ENCODE measurements around the gene C1orf21.

Gene C1orf21

DNA sequence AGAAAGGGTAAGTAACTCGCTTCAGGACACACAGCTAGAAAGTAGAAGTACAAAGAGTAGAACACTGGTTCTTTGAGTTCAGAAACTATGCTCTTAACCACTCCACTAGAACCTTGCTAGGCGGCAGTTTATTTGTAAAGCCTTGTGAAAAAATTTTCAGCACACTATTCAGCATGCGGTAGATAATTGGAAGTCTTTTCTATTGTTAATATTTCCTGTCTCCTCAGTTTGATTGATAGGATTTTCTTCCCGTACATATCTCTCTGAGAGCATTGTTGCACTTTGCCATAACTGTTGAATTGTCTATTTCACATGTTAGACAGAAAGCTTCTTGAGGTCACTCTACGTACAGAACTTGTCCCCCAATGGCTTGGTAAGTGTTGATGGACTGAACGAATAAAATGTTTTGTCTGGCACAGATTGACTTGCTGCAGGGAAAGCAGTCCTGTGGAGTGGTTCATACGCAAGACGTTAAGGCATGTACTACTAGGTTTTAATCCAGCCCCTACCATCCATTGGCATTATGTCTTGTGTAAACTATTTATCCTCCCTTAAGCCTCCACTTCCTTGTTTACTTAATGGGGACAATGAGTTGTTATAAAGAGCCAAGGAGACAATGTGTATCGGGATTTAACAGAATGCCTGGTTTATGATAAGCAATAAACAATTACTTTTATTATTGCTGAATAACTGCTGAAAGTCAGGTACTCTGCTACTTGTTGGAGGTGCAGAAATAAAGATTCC lies 35.8 kb downstream of the C1orf21 start:
- H3K36me3 ChIP-seq (ENCODE audit: control insufficient read depth in 2 of 2, insufficient read depth in 2 of 2, low read length in 2 of 2), result no peaks in the 10 kb centered on the region
- no peak overlapping the region for H3K4me3 ChIP-seq (ENCODE audit: low read length in 2 of 2)
- no peaks in the 10 kb centered on the region for H3K27me3 ChIP-seq (ENCODE audit: control insufficient read depth in 2 of 2, insufficient read depth in 2 of 2, low read length in 2 of 2)
- H3K9me3 ChIP-seq (ENCODE audit: control insufficient read depth in 2 of 2, low read length in 2 of 2), result no peaks in the 10 kb centered on the region
- H3K4me1 ChIP-seq (ENCODE audit: control insufficient read depth in 2 of 2, insufficient read depth in 2 of 2, low read length in 2 of 2), result peaks cover 36 to 65% of the 10 kb centered on the region in 2 donors
- H3K27ac ChIP-seq (ENCODE audit: low read depth in 2 of 2, low read length in 2 of 2), result peak overlapping the region; percentile 44 to 54
- no peak overlapping the region for H3K9ac ChIP-seq (ENCODE audit: low read depth in 1 of 2, low read length in 2 of 2)

- H3K27me3 ChIP-seq (ENCODE audit: control insufficient read depth in 2 of 2, insufficient read depth in 2 of 2, low read length in 2 of 2), result no peaks in the 10 kb centered on the region
- no peaks in the 10 kb centered on the region for H3K9me3 ChIP-seq (ENCODE audit: control insufficient read depth in 2 of 2, low read length in 2 of 2)
- peaks cover 36 to 65% of the 10 kb centered on the region in 2 donors for H3K4me1 ChIP-seq (ENCODE audit: control insufficient read depth in 2 of 2, insufficient read depth in 2 of 2, low read length in 2 of 2)
- no peaks in the 10 kb centered on the region for H3K36me3 ChIP-seq (ENCODE audit: control insufficient read depth in 2 of 2, insufficient read depth in 2 of 2, low read length in 2 of 2)
- no peak overlapping the region for H3K9ac ChIP-seq (ENCODE audit: low read depth in 1 of 2, low read length in 2 of 2)
- H3K4me3 ChIP-seq (ENCODE audit: low read length in 2 of 2), result no peak overlapping the region
- H3K27ac ChIP-seq (ENCODE audit: low read depth in 2 of 2, low read length in 2 of 2), result no peak overlapping the region
Measured at GRCh38 chr1:184423649-184424048, 36.8 kb downstream of the C1orf21 start.

- Histone ChIP-seq H3K27ac (ENCODE audit: low read depth in 2 of 2, low read length in 2 of 2) (peak overlapping the region in 1 of 2 donors; percentile 20), H3K27me3 (ENCODE audit: control insufficient read depth in 2 of 2, insufficient read depth in 2 of 2, low read length in 2 of 2) (no peaks in the 10 kb centered on the region), H3K4me3 (ENCODE audit: low read length in 2 of 2) (no peak overlapping the region), H3K9me3 (ENCODE audit: control insufficient read depth in 2 of 2, low read length in 2 of 2) (no peaks in the 10 kb centered on the region), H3K9ac (ENCODE audit: low read depth in 1 of 2, low read length in 2 of 2) (no peak overlapping the region), H3K36me3 (ENCODE audit: control insufficient read depth in 2 of 2, insufficient read depth in 2 of 2, low read length in 2 of 2) (no peaks in the 10 kb centered on the region), H3K4me1 (ENCODE audit: control insufficient read depth in 2 of 2, insufficient read depth in 2 of 2, low read length in 2 of 2) (peaks cover 36 to 65% of the 10 kb centered on the region in 2 donors)
Measured at GRCh38 chr1:184424157-184424556, 37.3 kb downstream of the C1orf21 start.

- Histone ChIP-seq H3K9me3 (ENCODE audit: control insufficient read depth in 2 of 2, low read length in 2 of 2) (no peaks in the 10 kb centered on the region), H3K4me3 (ENCODE audit: low read length in 2 of 2) (no peak overlapping the region), H3K9ac (ENCODE audit: low read depth in 1 of 2, low read length in 2 of 2) (no peak overlapping the region), H3K36me3 (ENCODE audit: control insufficient read depth in 2 of 2, insufficient read depth in 2 of 2, low read length in 2 of 2) (no peaks in the 10 kb centered on the region), H3K27me3 (ENCODE audit: control insufficient read depth in 2 of 2, insufficient read depth in 2 of 2, low read length in 2 of 2) (no peaks in the 10 kb centered on the region), H3K4me1 (ENCODE audit: control insufficient read depth in 2 of 2, insufficient read depth in 2 of 2, low read length in 2 of 2) (peaks cover 31 to 60% of the 10 kb centered on the region in 2 donors), H3K27ac (ENCODE audit: low read depth in 2 of 2, low read length in 2 of 2) (peak overlapping the region; percentile 68 to 71)
Measured at GRCh38 chr1:184424945-184425344, 38.1 kb downstream of the C1orf21 start.

GRCh38 chr1:184425449-184426277 lies 38.8 kb downstream of the C1orf21 start:
- Histone ChIP-seq H3K36me3 (ENCODE audit: control insufficient read depth in 2 of 2, insufficient read depth in 2 of 2, low read length in 2 of 2) (no peaks in the 10 kb centered on the region), H3K27me3 (ENCODE audit: control insufficient read depth in 2 of 2, insufficient read depth in 2 of 2, low read length in 2 of 2) (no peaks in the 10 kb centered on the region), H3K4me1 (ENCODE audit: control insufficient read depth in 2 of 2, insufficient read depth in 2 of 2, low read length in 2 of 2) (peaks cover 31 to 57% of the 10 kb centered on the region in 2 donors), H3K27ac (ENCODE audit: low read depth in 2 of 2, low read length in 2 of 2) (peak overlapping the region; percentile 68 to 71), H3K9me3 (ENCODE audit: control insufficient read depth in 2 of 2, low read length in 2 of 2) (no peaks in the 10 kb centered on the region), H3K9ac (ENCODE audit: low read depth in 1 of 2, low read length in 2 of 2) (no peak overlapping the region), H3K4me3 (ENCODE audit: low read length in 2 of 2) (peak overlapping the region in 1 of 2 donors; percentile 41)

DNA sequence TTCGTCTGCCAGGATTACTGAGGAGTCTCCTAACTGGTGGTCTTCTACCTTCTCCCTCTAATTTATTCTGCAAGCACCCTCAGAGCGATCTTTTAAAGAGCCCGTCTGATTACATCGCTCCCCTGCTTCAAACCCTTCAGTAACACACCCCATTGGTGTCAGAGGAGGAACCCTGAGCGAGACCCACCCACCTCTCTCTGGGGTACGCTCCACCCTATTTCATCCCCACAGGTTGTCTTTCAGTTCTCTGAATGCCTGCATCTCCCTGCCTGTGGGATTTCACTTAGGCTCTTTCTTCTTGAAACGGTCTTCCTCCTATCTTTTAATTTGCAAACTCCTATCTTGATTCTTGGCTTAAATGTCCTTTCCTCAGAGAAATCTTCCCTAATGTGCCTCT lies 39.4 kb downstream of the C1orf21 start:
- H3K27ac ChIP-seq (ENCODE audit: low read depth in 2 of 2, low read length in 2 of 2), result peak overlapping the region in 1 of 2 donors; percentile 61
- H3K27me3 ChIP-seq (ENCODE audit: control insufficient read depth in 2 of 2, insufficient read depth in 2 of 2, low read length in 2 of 2), result no peaks in the 10 kb centered on the region
- no peaks in the 10 kb centered on the region for H3K36me3 ChIP-seq (ENCODE audit: control insufficient read depth in 2 of 2, insufficient read depth in 2 of 2, low read length in 2 of 2)
- no peaks in the 10 kb centered on the region for H3K9me3 ChIP-seq (ENCODE audit: control insufficient read depth in 2 of 2, low read length in 2 of 2)
- peak overlapping the region in 1 of 2 donors; percentile 41 for H3K4me3 ChIP-seq (ENCODE audit: low read length in 2 of 2)
- H3K4me1 ChIP-seq (ENCODE audit: control insufficient read depth in 2 of 2, insufficient read depth in 2 of 2, low read length in 2 of 2), result peaks cover 31 to 52% of the 10 kb centered on the region in 2 donors
- H3K9ac ChIP-seq (ENCODE audit: low read depth in 1 of 2, low read length in 2 of 2), result no peak overlapping the region

GRCh38 chr1:184427722-184428121 lies 40.9 kb downstream of the C1orf21 start:
- Histone ChIP-seq H3K4me1 (ENCODE audit: control insufficient read depth in 2 of 2, insufficient read depth in 2 of 2, low read length in 2 of 2) (peaks cover 21 to 42% of the 10 kb centered on the region in 2 donors), H3K27ac (ENCODE audit: low read depth in 2 of 2, low read length in 2 of 2) (no peak overlapping the region), H3K9ac (ENCODE audit: low read depth in 1 of 2, low read length in 2 of 2) (no peak overlapping the region), H3K27me3 (ENCODE audit: control insufficient read depth in 2 of 2, insufficient read depth in 2 of 2, low read length in 2 of 2) (no peaks in the 10 kb centered on the region), H3K4me3 (ENCODE audit: low read length in 2 of 2) (no peak overlapping the region), H3K36me3 (ENCODE audit: control insufficient read depth in 2 of 2, insufficient read depth in 2 of 2, low read length in 2 of 2) (no peaks in the 10 kb centered on the region), H3K9me3 (ENCODE audit: control insufficient read depth in 2 of 2, low read length in 2 of 2) (no peaks in the 10 kb centered on the region)

DNA sequence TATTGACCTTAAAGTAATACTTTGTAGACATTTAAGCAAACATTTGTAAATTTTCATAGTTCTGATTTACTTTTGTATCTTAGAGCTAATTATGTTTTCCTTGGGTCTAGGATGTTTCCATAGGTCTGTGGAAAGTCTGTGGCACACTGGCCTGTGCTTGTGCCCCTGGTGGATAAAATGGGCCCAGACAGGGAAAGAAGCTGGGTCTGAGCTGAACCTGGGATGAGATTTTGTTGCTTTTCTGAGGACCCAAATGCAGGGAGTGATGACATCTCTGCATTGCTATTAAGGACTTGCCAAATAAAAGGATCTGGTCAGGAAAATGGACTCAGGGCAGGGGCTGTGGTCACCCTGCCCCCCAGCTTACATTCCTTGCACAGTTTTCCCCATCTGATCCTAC lies 41.8 kb downstream of the C1orf21 start:
- no peak overlapping the region for H3K9ac ChIP-seq (ENCODE audit: low read depth in 1 of 2, low read length in 2 of 2)
- peaks cover 14 to 33% of the 10 kb centered on the region in 2 donors for H3K4me1 ChIP-seq (ENCODE audit: control insufficient read depth in 2 of 2, insufficient read depth in 2 of 2, low read length in 2 of 2)
- H3K27me3 ChIP-seq (ENCODE audit: control insufficient read depth in 2 of 2, insufficient read depth in 2 of 2, low read length in 2 of 2), result no peaks in the 10 kb centered on the region
- H3K36me3 ChIP-seq (ENCODE audit: control insufficient read depth in 2 of 2, insufficient read depth in 2 of 2, low read length in 2 of 2), result no peaks in the 10 kb centered on the region
- no peak overlapping the region for H3K4me3 ChIP-seq (ENCODE audit: low read length in 2 of 2)
- no peak overlapping the region for H3K27ac ChIP-seq (ENCODE audit: low read depth in 2 of 2, low read length in 2 of 2)
- H3K9me3 ChIP-seq (ENCODE audit: control insufficient read depth in 2 of 2, low read length in 2 of 2), result no peaks in the 10 kb centered on the region

GRCh38 chr1:184429335-184429734 lies 42.5 kb downstream of the C1orf21 start:
- Histone ChIP-seq H3K4me1 (ENCODE audit: control insufficient read depth in 2 of 2, insufficient read depth in 2 of 2, low read length in 2 of 2) (peaks cover 14 to 27% of the 10 kb centered on the region in 2 donors), H3K27ac (ENCODE audit: low read depth in 2 of 2, low read length in 2 of 2) (no peak overlapping the region), H3K36me3 (ENCODE audit: control insufficient read depth in 2 of 2, insufficient read depth in 2 of 2, low read length in 2 of 2) (no peaks in the 10 kb centered on the region), H3K4me3 (ENCODE audit: low read length in 2 of 2) (no peak overlapping the region), H3K9ac (ENCODE audit: low read depth in 1 of 2, low read length in 2 of 2) (no peak overlapping the region), H3K27me3 (ENCODE audit: control insufficient read depth in 2 of 2, insufficient read depth in 2 of 2, low read length in 2 of 2) (no peaks in the 10 kb centered on the region), H3K9me3 (ENCODE audit: control insufficient read depth in 2 of 2, low read length in 2 of 2) (no peaks in the 10 kb centered on the region)

DNA sequence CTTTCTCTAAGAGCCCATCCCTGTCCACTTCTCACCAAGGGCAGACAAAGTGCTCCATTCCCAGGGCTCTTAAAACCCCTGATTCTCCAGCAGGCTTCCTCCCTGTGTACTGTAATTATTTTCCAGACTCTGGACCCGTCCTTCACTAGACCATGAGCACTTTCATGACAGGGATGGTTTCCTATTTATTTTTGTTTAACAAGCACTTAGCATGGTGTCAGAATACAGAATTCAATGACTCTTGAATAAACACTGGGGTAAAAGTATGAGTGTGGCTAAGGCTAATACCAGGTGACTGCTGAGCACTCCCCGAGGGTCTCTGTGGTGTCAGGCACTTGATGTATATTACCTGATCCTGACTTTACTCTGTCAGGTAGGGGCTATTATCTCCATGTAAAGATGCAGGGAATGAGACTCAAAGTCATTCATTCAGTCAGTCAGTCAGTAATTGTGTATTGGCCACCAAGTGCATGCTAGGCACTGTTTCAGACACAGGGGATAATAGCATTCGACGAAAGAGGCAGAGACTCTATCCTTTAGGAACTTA lies 47.2 kb downstream of the C1orf21 start:
- no peaks in the 10 kb centered on the region for H3K9me3 ChIP-seq (ENCODE audit: control insufficient read depth in 2 of 2, low read length in 2 of 2)
- no peak overlapping the region for H3K9ac ChIP-seq (ENCODE audit: low read depth in 1 of 2, low read length in 2 of 2)
- no peaks in the 10 kb centered on the region for H3K27me3 ChIP-seq (ENCODE audit: control insufficient read depth in 2 of 2, insufficient read depth in 2 of 2, low read length in 2 of 2)
- no peaks in the 10 kb centered on the region for H3K36me3 ChIP-seq (ENCODE audit: control insufficient read depth in 2 of 2, insufficient read depth in 2 of 2, low read length in 2 of 2)
- peaks cover 11 to 17% of the 10 kb centered on the region in 2 donors for H3K4me1 ChIP-seq (ENCODE audit: control insufficient read depth in 2 of 2, insufficient read depth in 2 of 2, low read length in 2 of 2)
- no peak overlapping the region for H3K27ac ChIP-seq (ENCODE audit: low read depth in 2 of 2, low read length in 2 of 2)
- H3K4me3 ChIP-seq (ENCODE audit: low read length in 2 of 2), result no peak overlapping the region

Measured in mucosa of rectum (tissue), 2 donors.